K562 (cell line): ENCODE results near the gene ABCC1. TPM values are rescaled to one million over a fixed set of nuclear protein-coding genes. Genes with fewer than 3 reads are reported as not detected.

ENCODE experiments used
- ATAC-seq: fragments of 200-7000 bp; cut with Tn5 transposase; 3 replicates; pipeline ENCODE4 v1.9.1; 2020; ENCODE audit warnings: moderate library complexity
- BruUV-seq: library from RNA; stranded (reverse); fragments of 400-500 nt; replicated peaks from 2 replicates; lab custom pipeline; 2021; lab: Mats Ljungman, UMichigan
- CTCF ChIA-PET: fragments of 300-600 bp; formaldehyde crosslinking; extraction: SDS; loops from one replicate; lab custom pipeline; 2021; ENCODE audit warnings: low intra/inter-chr PET ratio; lab: Yijun Ruan, JAX
- POLR2A ChIA-PET: fragments of 300-600, 350-650 bp; sonication (Branson Sonifier 250); formaldehyde crosslinking; extraction: SDS; loops from one replicate; lab custom pipeline; 2021; ENCODE audit warnings: antibody characterized with exemption, inconsistent platforms; lab: Yijun Ruan, JAX
- DNase-seq, 4 experiments: peaks; one replicate each; pipeline versions ENCODE4 v3.0.0 to v3.0.0-alpha.2; 2011 to 2018; ENCODE audit warnings: low spot score in 3 of 4, mixed read lengths in 3 of 4; ENCODE audit errors: extremely low read depth in 1 of 4
- FAIRE-seq: peaks from 2 replicates; lab custom pipeline; 2011; peaks lifted over from hg19 to GRCh38; lab: Jason Lieb, UNC
- H2AFZ ChIP-seq: 2 replicates; pipeline ENCODE4 v1.6.0; 2011; ENCODE audit warnings: low read depth, low read length, control low read depth, inconsistent platforms
- H3K27ac ChIP-seq: fragments of 200-600 bp; 3 replicates; pipeline ENCODE4 v1.8.0; 2011; ENCODE audit warnings: low read depth, mild to moderate bottlenecking, control low read depth, inconsistent platforms, low read length, moderate library complexity, mixed read lengths; ENCODE audit errors: extremely low read depth
- H3K27me3 ChIP-seq, 2 experiments: fragments of 300-600 bp in 1 of 2; 2 replicates in 1 of 2; 3 replicates in 1 of 2; pipeline versions ENCODE4 v1.6.0 to v1.8.0; 2011; ENCODE audit warnings: inconsistent platforms in 2 of 2, low read length in 2 of 2, mild to moderate bottlenecking in 1 of 2, mixed read lengths in 1 of 2, moderate library complexity in 1 of 2; ENCODE audit not compliant: control insufficient read depth in 2 of 2, insufficient read depth in 2 of 2
- H3K36me3 ChIP-seq: fragments of 300-600 bp; 3 replicates; pipeline ENCODE4 v1.8.0; 2011; ENCODE audit warnings: mild to moderate bottlenecking, low read length, inconsistent platforms; ENCODE audit not compliant: control insufficient read depth, insufficient read depth
- H3K4me1 ChIP-seq, 2 experiments: fragments of 200-600 bp in 1 of 2; replicated peaks in 1 of 2; 2 replicates in 1 of 2; 3 replicates in 1 of 2; pipeline versions ENCODE4 v1.5.1 to v1.8.0; 2011; ENCODE audit warnings: inconsistent platforms in 2 of 2, low read length in 2 of 2, mild to moderate bottlenecking in 1 of 2, mixed read lengths in 1 of 2, moderate library complexity in 1 of 2; ENCODE audit not compliant: control insufficient read depth in 2 of 2, insufficient read depth in 2 of 2
- H3K4me2 ChIP-seq: 2 replicates; pipeline ENCODE4 v1.6.1; 2011; ENCODE audit warnings: low read length, control low read depth, inconsistent platforms, mixed read lengths; ENCODE audit not compliant: insufficient read depth
- H3K4me3 ChIP-seq: fragments of 200-600 bp; sonication (generic), shearing (Covaris generic); 2 replicates; pipeline ENCODE4 v1.5.1; 2016; ENCODE audit warnings: control low read depth, inconsistent platforms
- H3K79me2 ChIP-seq: fragments of 200-600 bp; 3 replicates; pipeline ENCODE4 v1.8.0; 2011; ENCODE audit warnings: low read length, inconsistent platforms; ENCODE audit not compliant: control insufficient read depth, insufficient read depth
- H3K9ac ChIP-seq, 2 experiments: 2 replicates each; pipeline versions ENCODE4 v1.6.0 to v1.6.1; 2011; ENCODE audit warnings: low read depth in 2 of 2, low read length in 2 of 2, control low read depth in 1 of 2, inconsistent platforms in 1 of 2, mild to moderate bottlenecking in 1 of 2, mixed read lengths in 1 of 2; ENCODE audit not compliant: insufficient read depth in 1 of 2
- H3K9me1 ChIP-seq: one replicate; pipeline ENCODE4 v1.6.0; 2011; ENCODE audit warnings: inconsistent platforms, mild to moderate bottlenecking, low read length, moderate library complexity; ENCODE audit not compliant: control insufficient read depth, insufficient read depth
- H3K9me3 ChIP-seq: replicated peaks from 2 replicates; pipeline ENCODE4 v1.5.1; 2011; ENCODE audit warnings: low read depth, low read length, inconsistent platforms; ENCODE audit not compliant: control insufficient read depth, insufficient read depth
- H4K20me1 ChIP-seq: replicated peaks from 2 replicates; pipeline ENCODE4 v1.6.1; 2011; ENCODE audit warnings: low read length, inconsistent platforms, mixed read lengths; ENCODE audit not compliant: control insufficient read depth, insufficient read depth
- ATF2 ChIP-seq: sonication (generic); formaldehyde crosslinking; IDR thresholded peaks from 2 replicates; pipeline ENCODE4 v1.8.1; 2022; ENCODE audit warnings: missing genetic modification reagents
- ATF3 ChIP-seq, 2 experiments: fragments of 450-650 bp in 1 of 2; sonication (generic) in 1 of 2; formaldehyde crosslinking in 1 of 2; IDR thresholded peaks in 1 of 2; conservative IDR thresholded peaks in 1 of 2; 2 replicates each; pipeline versions ENCODE4 v1.6.1 to v1.8.1; 2016 to 2023; ENCODE audit warnings: mild to moderate bottlenecking in 2 of 2, moderate library complexity in 2 of 2, inconsistent platforms in 1 of 2, missing genetic modification reagents in 1 of 2
- BRD9 ChIP-seq: fragments of 450-650 bp; IDR thresholded peaks from 2 replicates; pipeline ENCODE4 v1.6.1; 2018; ENCODE audit warnings: low read depth; ENCODE audit not compliant: partially characterized antibody
- HNRNPL ChIP-seq: fragments of 200-400 bp; formaldehyde crosslinking; IDR thresholded peaks from 2 replicates; pipeline ENCODE4 v1.6.1; 2017; ENCODE audit warnings: low read depth, mild to moderate bottlenecking, low read length
- ID3 ChIP-seq, 2 experiments: fragments of 250-450 bp in 1 of 2; fragments of 450-650 bp in 1 of 2; sonication (Bioruptor Pico) in 1 of 2; IDR thresholded peaks; 2 replicates each; pipeline versions ENCODE4 v1.6.1 to v1.8.0; 2016 to 2021; ENCODE audit warnings: mild to moderate bottlenecking in 2 of 2, moderate library complexity in 2 of 2, missing compliant biosample characterization in 1 of 2, missing genetic modification characterization in 1 of 2
- MTA2 ChIP-seq: fragments of 450-650 bp; IDR thresholded peaks from 2 replicates; pipeline ENCODE4 v1.6.1; 2016; ENCODE audit warnings: low read depth
- NCOR1 ChIP-seq: fragments of 450-650 bp; IDR thresholded peaks from 2 replicates; pipeline ENCODE4 v1.6.1; 2016; ENCODE audit warnings: mild to moderate bottlenecking, moderate library complexity
- ZNF217 ChIP-seq: sonication (generic); formaldehyde crosslinking; IDR thresholded peaks from 2 replicates; pipeline ENCODE4 v1.8.0; 2022; ENCODE audit warnings: mild to moderate bottlenecking, missing genetic modification reagents
- ZNF445 ChIP-seq: fragments of 250-450 bp; sonication (Bioruptor Pico); IDR thresholded peaks from 2 replicates; pipeline ENCODE4 v1.4.0; 2020; ENCODE audit warnings: low read depth, mild to moderate bottlenecking, moderate library complexity
- WGBS: fragments of 100-300 bp; shearing (Covaris generic); methylation state at CpG from one replicate; pipeline ENCODE4 v1.1.6; 2016; ENCODE audit warnings: low coverage, mixed read lengths; ENCODE audit not compliant: insufficient coverage; ENCODE audit errors: missing lambda C conversion rate; 5-methylcytosine and 5-hydroxymethylcytosine counted together
- in situ Hi-C: fragments of 300-500 bp; cut with MboI; formaldehyde crosslinking; loops from 4 replicates; pipeline ENCODE4 v1.15.0; 2018; ENCODE audit warnings: inconsistent platforms, mixed read lengths
- intact Hi-C: fragments of 100-400 bp; cut with micrococcal nuclease; formaldehyde crosslinking; loops from 2 replicates; pipeline ENCODE4 v1.14.2; 2022
- polyA plus RNA-seq, 8 experiments: library from polyadenylated mRNA; depleted of rRNA in 4 of 8; stranded (reverse) in 5 of 8; unstranded in 3 of 8; fragments of >200 nt; fragmentation: Nextera tagmentation in 2 of 8; fragmentation: Illumina TruSeq in 1 of 8; extraction: Ambion mirVana in 2 of 8; extraction: Trizol in 1 of 8; gene quantifications; 2 replicates each; pipeline versions ENCODE4 v1.2.1 to v1.2.3, GENCODE V29; 2011 to 2014; ENCODE audit warnings: inconsistent platforms in 1 of 8, missing spikeins in 1 of 8
- total RNA-seq, 7 experiments: library from RNA; depleted of rRNA in 6 of 7; stranded (reverse); fragments of >200 nt in 6 of 7; fragmentation: Illumina TruSeq in 2 of 7; extraction: Trizol in 2 of 7; gene quantifications; 2 replicates each; pipeline versions ENCODE4 v1.2.1 to v1.2.3, GENCODE V29; 2011 to 2021; ENCODE audit warnings: low replicate concordance in 1 of 7

The ABCC1 gene
- total and polyA plus RNA-seq, 9 of the 15 experiments (the other 6 are each of a cell fraction or from before 2014, with no cell fraction given): 3.9 to 41.6 (median 10.0) TPM

- intact Hi-C loops: no loop called here
- H3K9me1 ChIP-seq: no peaks in the 10 kb centered on the region
- peaks cover 0 to 7% of the 10 kb centered on the region in 2 experiments; a peak in 2 of 5 replicates for H3K4me1 ChIP-seq
- DNase-seq (peak in 1 of 4 experiments; percentile 7), ATAC-seq (no peak), FAIRE-seq (no peak)
- TF ChIP-seq ATF3 (IDR thresholded peaks at IDR 0.05): no peak
- no peak for TF ChIP-seq ATF3 (CRISPR knock-in tag; conservative IDR thresholded peaks at IDR 0.05)
- TF ChIP-seq MTA2: no peak
- no peak for TF ChIP-seq NCOR1
- no peak for TF ChIP-seq BRD9
- TF ChIP-seq ATF2 (CRISPR knock-in tag): no peak
- no peak for TF ChIP-seq HNRNPL
- no peak for TF ChIP-seq ZNF445 (CRISPR knock-in tag)
- TF ChIP-seq ID3 (CRISPR knock-in tag; IDR thresholded peaks at IDR 0.05): no peak
- TF ChIP-seq ID3 (tag; IDR thresholded peaks at IDR 0.05): no peak
- no peak for TF ChIP-seq ZNF217
- in situ Hi-C loops: no loop called here
- no peak overlapping the region for H3K9ac ChIP-seq
- BruUV-seq: no TSS peak
- no peaks in the 10 kb centered on the region for H4K20me1 ChIP-seq
- H3K36me3 ChIP-seq: peaks cover 65% of the 10 kb centered on the region; the same call in 2 of the 3 replicates
- POLR2A ChIA-PET: interaction anchor here (0.7 to 1.1 kb wide), 3 partner anchors 9 to 31 kb away, joined by 3 to 5 read pairs (median 3); no protein-coding TSS in a partner anchor
- H3K4me3 ChIP-seq: no peak overlapping the region
- no peak overlapping the region for H3K27ac ChIP-seq
- no peaks in the 10 kb centered on the region for H3K79me2 ChIP-seq
- no peaks in the 10 kb centered on the region for H3K27me3 ChIP-seq
- H2AFZ ChIP-seq: no peak overlapping the region
- WGBS: 80% methylated on average over 11 of the region's 11 CpGs
- no peaks in the 10 kb centered on the region for H3K9me3 ChIP-seq
- CTCF ChIA-PET: no interaction called here
- no peak overlapping the region for H3K4me2 ChIP-seq
Observed at GRCh38 chr16:16071631-16072244, 122.3 kb downstream of the ABCC1 start.
